Measurements from ENCODE around the gene SMIM10L2A.
"Not testable (repeated sequence)": the region's sequence is repeated elsewhere in the genome, so short reads cannot be mapped to it uniquely, and the experiment has no call there.

The SMIM10L2A gene

DNA sequence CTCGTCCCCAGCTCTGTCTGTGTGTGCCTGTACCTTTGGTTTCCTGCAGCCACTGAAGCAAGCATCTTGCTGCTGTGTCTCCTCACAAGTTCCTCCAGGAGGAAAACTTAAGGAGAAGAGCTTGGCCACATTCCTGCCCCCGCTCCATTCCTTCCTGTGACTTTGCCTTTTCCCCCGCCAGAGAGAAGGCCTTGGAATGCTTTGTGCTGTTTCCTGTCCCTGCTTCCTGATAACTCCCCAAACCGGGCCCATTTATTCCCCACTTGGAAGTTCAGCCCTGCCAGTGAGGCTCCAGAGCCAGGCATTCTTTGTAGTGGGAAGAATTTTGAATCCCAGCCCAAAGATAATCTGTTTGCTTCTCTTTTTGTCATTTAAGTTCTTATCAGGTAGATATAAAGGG is 33.1 kb downstream of the SMIM10L2A start:
- no peaks in the 10 kb centered on the region for H3K9me3 ChIP-seq (replicated peaks; ENCODE audit: insufficient read depth, low read length)
- no peak for DNase-seq
- H3K9ac ChIP-seq (ENCODE audit: low read length) = no peak overlapping the region
- no peak overlapping the region for H3K27ac ChIP-seq (ENCODE audit: low read length)
- no peaks in the 10 kb centered on the region for H3K4me1 ChIP-seq (ENCODE audit: low read length)
- H3K36me3 ChIP-seq (replicated peaks; ENCODE audit: insufficient read depth, low read length) = no peaks in the 10 kb centered on the region
- H4K20me1 ChIP-seq (ENCODE audit: insufficient read depth, low read length) = no peaks in the 10 kb centered on the region
- H3K79me2 ChIP-seq (ENCODE audit: low read length) = no peaks in the 10 kb centered on the region
- no peak overlapping the region for H3K4me3 ChIP-seq (ENCODE audit: low read length)
- H3F3A ChIP-seq (ENCODE audit: insufficient read depth, low read length) = no peaks in the 10 kb centered on the region
- no peaks in the 10 kb centered on the region for H3K9me2 ChIP-seq (replicated peaks; ENCODE audit: insufficient read depth, low read length)
- H3K4me2 ChIP-seq (ENCODE audit: low read depth, low read length) = no peak overlapping the region
- no peaks in the 10 kb centered on the region for H3K27me3 ChIP-seq (replicated peaks; ENCODE audit: insufficient read depth, low read length)
- no peak for TF ChIP-seq EZH2phosphoT487 (IDR thresholded peaks at IDR 0.05; ENCODE audit: low read length)
- TF ChIP-seq, protein P1, sequence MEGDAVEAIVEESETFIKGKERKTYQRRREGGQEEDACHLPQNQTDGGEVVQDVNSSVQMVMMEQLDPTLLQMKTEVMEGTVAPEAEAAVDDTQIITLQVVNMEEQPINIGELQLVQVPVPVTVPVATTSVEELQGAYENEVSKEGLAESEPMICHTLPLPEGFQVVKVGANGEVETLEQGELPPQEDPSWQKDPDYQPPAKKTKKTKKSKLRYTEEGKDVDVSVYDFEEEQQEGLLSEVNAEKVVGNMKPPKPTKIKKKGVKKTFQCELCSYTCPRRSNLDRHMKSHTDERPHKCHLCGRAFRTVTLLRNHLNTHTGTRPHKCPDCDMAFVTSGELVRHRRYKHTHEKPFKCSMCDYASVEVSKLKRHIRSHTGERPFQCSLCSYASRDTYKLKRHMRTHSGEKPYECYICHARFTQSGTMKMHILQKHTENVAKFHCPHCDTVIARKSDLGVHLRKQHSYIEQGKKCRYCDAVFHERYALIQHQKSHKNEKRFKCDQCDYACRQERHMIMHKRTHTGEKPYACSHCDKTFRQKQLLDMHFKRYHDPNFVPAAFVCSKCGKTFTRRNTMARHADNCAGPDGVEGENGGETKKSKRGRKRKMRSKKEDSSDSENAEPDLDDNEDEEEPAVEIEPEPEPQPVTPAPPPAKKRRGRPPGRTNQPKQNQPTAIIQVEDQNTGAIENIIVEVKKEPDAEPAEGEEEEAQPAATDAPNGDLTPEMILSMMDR (IDR thresholded peaks at IDR 0.05; ENCODE audit: low read length) = no peak
- no peak for TF ChIP-seq EZH2 (optimal IDR thresholded peaks at IDR 0.05; ENCODE audit: low read depth, low read length)
- H2AFZ ChIP-seq (ENCODE audit: low read length) = no peak overlapping the region

DNA sequence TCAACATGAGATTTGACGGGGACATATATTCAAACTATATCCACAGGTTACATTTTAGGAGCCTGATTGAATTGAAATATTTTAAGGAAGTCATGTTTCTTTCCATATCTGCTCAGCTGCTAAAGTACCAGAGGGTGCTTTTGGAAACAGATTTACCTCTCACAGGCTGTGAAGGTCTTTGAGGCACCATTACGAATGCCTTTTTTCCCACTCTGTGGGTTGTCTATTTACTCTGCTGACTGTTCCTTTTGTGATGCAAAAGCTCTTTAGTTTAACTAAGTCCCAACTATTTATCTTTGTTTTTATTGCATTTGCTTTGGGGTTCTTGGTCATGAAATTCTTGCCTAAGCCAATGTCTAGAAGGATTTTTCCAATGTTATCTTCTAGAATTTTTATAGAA is 40.0 kb downstream of the SMIM10L2A start:
- not testable (repeated sequence) for H3K9me3 ChIP-seq (replicated peaks; ENCODE audit: insufficient read depth, low read length); H4K20me1 ChIP-seq (ENCODE audit: insufficient read depth, low read length); DNase-seq; H3K27ac ChIP-seq (ENCODE audit: low read length); H3K9me2 ChIP-seq (replicated peaks; ENCODE audit: insufficient read depth, low read length); H2AFZ ChIP-seq (ENCODE audit: low read length); H3K9ac ChIP-seq (ENCODE audit: low read length); H3K4me1 ChIP-seq (ENCODE audit: low read length); H3F3A ChIP-seq (ENCODE audit: insufficient read depth, low read length); H3K36me3 ChIP-seq (replicated peaks; ENCODE audit: insufficient read depth, low read length); H3K4me3 ChIP-seq (ENCODE audit: low read length); H3K27me3 ChIP-seq (replicated peaks; ENCODE audit: insufficient read depth, low read length); H3K79me2 ChIP-seq (ENCODE audit: low read length); H3K4me2 ChIP-seq (ENCODE audit: low read depth, low read length)

DNA sequence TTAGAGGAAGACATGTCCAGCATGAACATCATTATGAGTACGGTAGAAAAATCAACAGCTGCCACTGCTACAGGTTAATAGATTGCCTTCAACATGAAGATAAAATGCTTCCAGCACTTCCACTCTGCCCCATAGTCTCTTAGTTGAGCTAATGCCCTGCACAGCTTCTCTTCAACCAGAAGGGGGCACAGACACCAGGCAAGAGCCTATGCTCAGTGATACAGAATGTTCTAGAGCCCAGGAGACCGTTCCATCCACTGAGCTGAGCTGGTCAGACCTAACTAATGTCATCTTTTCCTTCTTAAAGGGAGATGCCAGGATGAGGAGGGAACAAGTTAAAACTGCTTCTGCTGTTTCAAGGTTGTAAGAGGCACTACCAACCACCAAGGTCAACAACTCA is 42.2 kb downstream of the SMIM10L2A start:
- H3K27ac ChIP-seq (ENCODE audit: low read length) = no peak overlapping the region
- no peak overlapping the region for H2AFZ ChIP-seq (ENCODE audit: low read length)
- no peaks in the 10 kb centered on the region for H3K9me2 ChIP-seq (replicated peaks; ENCODE audit: insufficient read depth, low read length)
- H3F3A ChIP-seq (ENCODE audit: insufficient read depth, low read length) = no peaks in the 10 kb centered on the region
- TF ChIP-seq EZH2 (optimal IDR thresholded peaks at IDR 0.05; ENCODE audit: low read depth, low read length) = no peak
- TF ChIP-seq, protein P1 (IDR thresholded peaks at IDR 0.05; ENCODE audit: low read length) = peak; percentile 33
- no peaks in the 10 kb centered on the region for H3K79me2 ChIP-seq (ENCODE audit: low read length)
- H3K4me2 ChIP-seq (ENCODE audit: low read depth, low read length) = no peak overlapping the region
- no peak overlapping the region for H3K4me3 ChIP-seq (ENCODE audit: low read length)
- no peaks in the 10 kb centered on the region for H3K27me3 ChIP-seq (replicated peaks; ENCODE audit: insufficient read depth, low read length)
- DNase-seq = peak; percentile 11
- no peaks in the 10 kb centered on the region for H3K9me3 ChIP-seq (replicated peaks; ENCODE audit: insufficient read depth, low read length)
- no peaks in the 10 kb centered on the region for H3K4me1 ChIP-seq (ENCODE audit: low read length)
- no peak overlapping the region for H3K9ac ChIP-seq (ENCODE audit: low read length)
- no peaks in the 10 kb centered on the region for H4K20me1 ChIP-seq (ENCODE audit: insufficient read depth, low read length)
- no peaks in the 10 kb centered on the region for H3K36me3 ChIP-seq (replicated peaks; ENCODE audit: insufficient read depth, low read length)

DNA sequence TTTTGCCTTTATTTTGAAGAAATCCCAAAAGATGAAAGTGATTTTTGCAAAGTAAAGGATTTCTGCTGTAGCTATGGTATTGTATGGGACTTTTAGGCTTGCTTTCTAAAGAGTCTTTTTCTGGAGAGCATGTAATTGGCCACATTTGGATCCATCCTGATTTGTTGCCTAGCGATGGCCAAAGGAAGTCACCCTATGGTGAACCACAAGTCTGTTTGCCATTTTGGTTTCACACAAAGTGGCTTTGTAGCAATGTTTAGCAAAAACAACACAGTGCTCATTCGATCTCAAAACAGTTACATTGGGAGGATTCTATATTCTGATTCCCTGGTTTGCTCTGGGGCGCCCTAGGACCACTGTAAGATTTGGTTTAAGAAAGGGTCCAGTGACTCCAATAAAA is 54.6 kb downstream of the SMIM10L2A start:
- no peaks in the 10 kb centered on the region for H3K36me3 ChIP-seq (replicated peaks; ENCODE audit: insufficient read depth, low read length)
- no peak overlapping the region for H3K4me3 ChIP-seq (ENCODE audit: low read length)
- H3K27ac ChIP-seq (ENCODE audit: low read length) = no peak overlapping the region
- H3K9me3 ChIP-seq (replicated peaks; ENCODE audit: insufficient read depth, low read length) = no peaks in the 10 kb centered on the region
- no peak overlapping the region for H3K9ac ChIP-seq (ENCODE audit: low read length)
- no peak for DNase-seq
- no peaks in the 10 kb centered on the region for H3K9me2 ChIP-seq (replicated peaks; ENCODE audit: insufficient read depth, low read length)
- H4K20me1 ChIP-seq (ENCODE audit: insufficient read depth, low read length) = no peaks in the 10 kb centered on the region
- no peak overlapping the region for H3K4me2 ChIP-seq (ENCODE audit: low read depth, low read length)
- no peak for TF ChIP-seq EZH2 (optimal IDR thresholded peaks at IDR 0.05; ENCODE audit: low read depth, low read length)
- TF ChIP-seq, protein P1 (IDR thresholded peaks at IDR 0.05; ENCODE audit: low read length) = no peak
- no peak for TF ChIP-seq EZH2phosphoT487 (IDR thresholded peaks at IDR 0.05; ENCODE audit: low read length)
- no peaks in the 10 kb centered on the region for H3K79me2 ChIP-seq (ENCODE audit: low read length)
- H2AFZ ChIP-seq (ENCODE audit: low read length) = no peak overlapping the region
- no peaks in the 10 kb centered on the region for H3F3A ChIP-seq (ENCODE audit: insufficient read depth, low read length)
- no peaks in the 10 kb centered on the region for H3K27me3 ChIP-seq (replicated peaks; ENCODE audit: insufficient read depth, low read length)
- no peaks in the 10 kb centered on the region for H3K4me1 ChIP-seq (ENCODE audit: low read length)
